Epithelial cell of prostate (primary cell): ENCODE measurements around the gene ARHGEF6.
"Not testable (repeated sequence)": the region's sequence is repeated elsewhere in the genome, so short reads cannot be mapped to it uniquely, and the experiment has no call there.

Experiments used
- DNase-seq: peaks from one replicate; pipeline ENCODE4 v3.0.0-alpha.2; 2011; ENCODE audit warnings: low read depth, low spot score
- H3K27ac ChIP-seq: fragments of 450-650 bp; 2 replicates; pipeline ENCODE4 v1.5.1; 2017; ENCODE audit warnings: mild to moderate bottlenecking

Gene ARHGEF6, protein sequence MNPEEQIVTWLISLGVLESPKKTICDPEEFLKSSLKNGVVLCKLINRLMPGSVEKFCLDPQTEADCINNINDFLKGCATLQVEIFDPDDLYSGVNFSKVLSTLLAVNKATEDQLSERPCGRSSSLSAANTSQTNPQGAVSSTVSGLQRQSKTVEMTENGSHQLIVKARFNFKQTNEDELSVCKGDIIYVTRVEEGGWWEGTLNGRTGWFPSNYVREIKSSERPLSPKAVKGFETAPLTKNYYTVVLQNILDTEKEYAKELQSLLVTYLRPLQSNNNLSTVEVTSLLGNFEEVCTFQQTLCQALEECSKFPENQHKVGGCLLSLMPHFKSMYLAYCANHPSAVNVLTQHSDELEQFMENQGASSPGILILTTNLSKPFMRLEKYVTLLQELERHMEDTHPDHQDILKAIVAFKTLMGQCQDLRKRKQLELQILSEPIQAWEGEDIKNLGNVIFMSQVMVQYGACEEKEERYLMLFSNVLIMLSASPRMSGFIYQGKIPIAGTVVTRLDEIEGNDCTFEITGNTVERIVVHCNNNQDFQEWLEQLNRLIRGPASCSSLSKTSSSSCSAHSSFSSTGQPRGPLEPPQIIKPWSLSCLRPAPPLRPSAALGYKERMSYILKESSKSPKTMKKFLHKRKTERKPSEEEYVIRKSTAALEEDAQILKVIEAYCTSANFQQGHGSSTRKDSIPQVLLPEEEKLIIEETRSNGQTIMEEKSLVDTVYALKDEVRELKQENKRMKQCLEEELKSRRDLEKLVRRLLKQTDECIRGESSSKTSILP

GRCh38 chrX:136780763-136781162, at the start of gene ARHGEF6:
Gene ARHGEF6, minus strand, starts transcription at chrX:136780932. Its CDS starts 50 bp downstream, at chrX:136780882.
- H3K27ac ChIP-seq = no peak within 1 kb of the TSS
- DNase-seq = no peak

DNA sequence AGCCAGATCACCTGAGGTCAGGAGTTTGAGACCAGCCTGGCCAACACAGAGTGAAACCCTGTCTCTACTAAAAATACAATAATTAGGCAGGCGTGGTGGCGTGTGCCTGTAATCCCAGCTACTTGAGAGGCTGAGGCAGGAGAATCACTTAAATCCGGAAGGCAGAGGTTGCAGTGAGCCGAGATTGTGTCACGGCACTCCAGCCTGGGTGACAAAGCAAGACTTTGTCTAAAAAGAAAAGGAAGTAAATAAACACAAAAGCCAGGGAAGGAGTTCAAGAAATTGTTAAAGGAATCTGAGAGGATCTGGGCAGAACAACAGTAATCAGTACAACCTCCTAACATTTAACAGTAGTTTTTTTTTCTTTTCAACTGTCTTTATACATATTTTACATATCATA, 48.7 kb upstream of the ARHGEF6 start:
- no peak overlapping the region for H3K27ac ChIP-seq
- no peak for DNase-seq

- DNase-seq = no peak
- H3K27ac ChIP-seq = no peak overlapping the region
These were observed 48.1 kb upstream of the ARHGEF6 start for GRCh38 chrX:136828830-136829229.

DNA sequence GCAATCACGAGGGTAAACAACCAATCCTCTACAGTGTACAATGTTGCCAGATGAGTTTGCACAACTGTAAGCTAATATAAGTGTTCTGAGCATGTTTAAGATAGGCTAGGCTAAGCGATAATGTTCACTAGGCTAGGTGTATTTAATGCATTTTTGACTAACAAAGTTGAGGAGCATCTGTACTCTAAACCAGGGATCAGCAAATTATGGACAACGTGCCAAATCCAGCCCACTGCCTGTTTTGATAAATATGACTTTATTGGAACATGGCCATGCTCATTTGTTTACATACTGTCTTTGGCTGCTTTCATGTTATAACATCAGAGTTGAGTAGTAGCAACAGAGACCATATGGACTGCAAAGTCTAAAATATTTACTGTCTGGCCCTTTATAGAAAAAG, 46.3 kb upstream of the ARHGEF6 start:
- no peak for DNase-seq

GRCh38 chrX:136825771-136826170, 45.0 kb upstream of the ARHGEF6 start:
- no peak overlapping the region for H3K27ac ChIP-seq
- DNase-seq = no peak

More for the DNA sequence above, 46.3 kb upstream of the ARHGEF6 start:
- no peak overlapping the region for H3K27ac ChIP-seq

- H3K27ac ChIP-seq = no peak overlapping the region
- DNase-seq = no peak
These were observed 42.4 kb upstream of the ARHGEF6 start for GRCh38 chrX:136823175-136823574.

DNA sequence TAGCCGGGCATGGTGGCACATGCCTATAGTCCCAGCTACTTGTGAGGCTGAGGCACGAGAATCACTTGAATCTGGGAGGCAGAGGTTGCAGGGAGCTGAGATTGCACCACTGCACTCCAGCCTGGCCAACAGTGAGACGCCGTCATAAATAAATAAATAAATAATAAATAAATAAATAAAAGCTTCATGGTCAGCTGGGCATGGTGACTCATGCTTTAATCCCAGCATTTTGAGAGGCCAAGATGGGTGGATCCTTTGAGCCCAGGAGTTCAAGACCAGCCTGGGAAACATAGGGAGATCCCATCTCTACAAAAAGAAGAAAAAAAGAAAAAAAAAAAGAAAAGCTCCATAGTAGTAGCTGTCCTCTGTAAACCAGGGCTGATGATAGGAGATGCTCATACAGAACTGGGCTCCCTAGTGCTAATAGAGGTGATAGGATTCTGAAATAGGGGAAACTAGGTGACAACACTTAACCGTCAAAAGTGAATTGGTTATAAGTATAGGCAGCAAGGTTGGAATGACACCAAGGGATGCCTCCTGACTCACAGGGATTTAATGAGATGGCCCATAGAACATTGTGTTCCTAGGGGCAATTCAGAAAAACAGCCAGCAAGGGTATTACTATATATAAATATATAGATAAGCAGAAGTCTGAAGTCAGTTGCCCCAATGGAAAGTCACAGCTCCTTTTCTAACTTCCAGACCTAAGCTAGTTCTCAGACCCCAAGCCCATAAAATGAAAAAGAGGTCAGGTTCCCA, 41.8 kb upstream of the ARHGEF6 start:
- no peak overlapping the region for H3K27ac ChIP-seq
- no peak for DNase-seq

GRCh38 chrX:136819756-136820155, 39.0 kb upstream of the ARHGEF6 start:
- not testable (repeated sequence) for H3K27ac ChIP-seq, DNase-seq

GRCh38 chrX:136819031-136819703, 38.4 kb upstream of the ARHGEF6 start:
- DNase-seq = no peak
- H3K27ac ChIP-seq = no peak overlapping the region

- DNase-seq = no peak
- no peak overlapping the region for H3K27ac ChIP-seq
These were observed 36.2 kb upstream of the ARHGEF6 start for GRCh38 chrX:136816975-136817374.

- DNase-seq = no peak
- no peak overlapping the region for H3K27ac ChIP-seq
These were observed 34.4 kb upstream of the ARHGEF6 start for GRCh38 chrX:136814847-136815750.

- no peak for DNase-seq
- H3K27ac ChIP-seq = no peak overlapping the region
These were observed 31.6 kb upstream of the ARHGEF6 start for GRCh38 chrX:136812286-136812685.

DNA sequence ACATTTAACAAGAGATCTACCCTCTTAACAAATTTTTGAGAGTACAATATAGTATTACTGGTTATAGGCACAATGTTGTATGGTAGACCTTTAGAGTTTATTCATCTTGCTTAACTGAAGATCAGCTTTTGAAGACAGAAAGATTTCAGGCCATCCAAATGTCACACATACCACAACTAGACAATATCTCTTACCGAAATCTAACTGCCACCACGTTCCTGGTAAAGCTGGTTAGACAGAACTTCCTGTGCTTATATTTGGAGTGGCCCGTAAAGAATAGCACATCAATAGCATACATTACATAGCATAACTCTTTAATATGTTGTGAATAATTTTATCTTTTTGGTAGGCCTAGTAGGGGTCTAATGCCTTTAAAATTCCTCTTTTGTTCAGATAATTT, 29.8 kb upstream of the ARHGEF6 start:
- H3K27ac ChIP-seq = no peak overlapping the region
- DNase-seq = no peak

DNA sequence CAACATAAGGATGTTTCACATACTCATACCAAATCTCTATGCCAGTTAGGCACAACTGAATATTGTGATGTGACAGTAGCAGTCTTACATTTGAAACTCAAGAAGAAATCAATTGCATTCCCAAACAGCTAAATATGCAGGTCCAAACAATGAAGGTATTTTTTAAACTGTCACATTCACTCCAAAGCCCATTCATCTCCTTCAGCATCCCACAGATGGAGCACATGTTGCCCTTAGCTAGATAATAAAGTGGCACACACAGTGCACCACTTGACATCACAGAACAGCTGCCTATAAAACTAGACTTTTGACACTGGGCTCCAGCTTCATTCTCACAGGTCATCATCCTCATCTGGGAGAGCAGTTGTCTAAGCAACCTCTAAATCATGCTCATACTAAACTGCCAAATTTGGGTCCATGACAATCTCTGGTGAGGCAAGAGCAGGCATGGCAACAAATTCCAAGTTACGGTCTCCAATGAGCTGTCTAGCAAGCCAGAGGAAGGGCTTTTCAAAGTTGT, 26.2 kb upstream of the ARHGEF6 start:
- no peak for DNase-seq

DNA sequence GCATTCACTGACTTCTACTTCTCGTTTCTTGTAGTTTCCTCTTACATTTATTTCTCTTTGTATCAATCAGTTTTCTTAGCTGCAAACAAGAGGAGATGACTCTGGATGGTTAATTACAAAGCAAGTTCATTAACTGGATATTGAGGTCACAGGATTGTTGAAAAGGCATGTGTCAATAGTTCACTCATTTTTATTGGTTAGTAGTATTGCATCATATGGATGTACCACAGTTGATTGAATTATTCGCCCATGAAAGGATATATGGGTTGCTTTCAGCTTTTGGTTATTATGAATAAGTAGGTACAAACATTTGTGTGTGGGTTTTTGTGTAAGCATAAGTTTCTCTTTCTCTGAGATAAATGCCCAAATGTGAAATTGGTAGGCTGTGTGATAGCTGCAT, 21.8 kb upstream of the ARHGEF6 start:
- no peak for DNase-seq
- no peak overlapping the region for H3K27ac ChIP-seq

More for the DNA sequence above, 26.2 kb upstream of the ARHGEF6 start:
- H3K27ac ChIP-seq = no peak overlapping the region

GRCh38 chrX:136797787-136798186, 17.1 kb upstream of the ARHGEF6 start:
- no peak overlapping the region for H3K27ac ChIP-seq
- DNase-seq = no peak

DNA sequence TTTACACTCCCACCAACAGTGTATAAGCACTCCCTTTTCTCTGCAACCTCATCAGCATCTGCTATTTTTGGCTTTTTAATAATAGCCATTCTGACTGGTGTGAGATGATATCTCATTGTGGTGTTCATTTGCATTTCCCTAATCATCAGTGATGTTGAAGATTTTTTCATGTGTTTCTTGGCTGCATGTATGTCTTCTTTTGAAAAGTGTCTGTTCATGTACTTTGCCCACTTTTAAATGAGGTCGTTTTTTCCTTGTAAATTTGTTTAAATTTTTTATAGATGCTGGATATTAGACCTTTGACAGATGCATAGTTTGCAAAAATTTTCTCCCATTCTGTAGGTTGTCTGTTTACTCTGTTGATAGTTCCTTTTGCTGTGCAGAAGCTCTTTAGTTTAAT, 14.4 kb upstream of the ARHGEF6 start:
- H3K27ac ChIP-seq, DNase-seq: not testable (repeated sequence)

DNA sequence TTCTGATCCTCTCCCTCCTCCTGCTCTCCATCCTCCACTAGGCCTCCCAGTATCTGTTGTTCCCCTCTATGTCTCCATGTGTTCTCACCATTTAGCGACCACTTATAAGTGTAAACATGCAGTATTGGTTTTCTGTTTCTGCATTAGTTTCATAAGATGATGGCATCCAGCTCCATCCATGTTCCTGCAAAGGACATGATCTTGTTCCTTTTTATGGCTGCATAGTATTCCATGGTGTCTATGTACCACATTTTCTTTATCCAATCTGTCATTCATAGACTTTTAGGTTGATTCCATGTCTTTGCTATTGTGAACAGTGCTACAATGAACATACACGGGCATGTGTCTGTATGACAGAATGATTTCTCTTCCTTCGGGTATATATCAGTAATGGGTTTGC, 13.9 kb upstream of the ARHGEF6 start:
- H3K27ac ChIP-seq, DNase-seq: not testable (repeated sequence)

GRCh38 chrX:136794080-136794479, 13.3 kb upstream of the ARHGEF6 start:
- H3K27ac ChIP-seq = no peak overlapping the region
- no peak for DNase-seq
